Karpas-422 (cell line): ENCODE results near the gene CARD11. TPM values are rescaled to one million over a fixed set of nuclear protein-coding genes. Genes with fewer than 3 reads are reported as not detected.

Source experiments
- DNase-seq: peaks from one replicate; pipeline ENCODE4 v3.0.0-alpha.2; 2015
- H2AFZ ChIP-seq: fragments of 200-600 bp; sonication (generic); 2 replicates; pipeline ENCODE4 v1.6.1; 2014; ENCODE audit warnings: antibody characterized with exemption, low read length, mixed read lengths
- H3K27ac ChIP-seq: fragments of 200-600 bp; sonication (generic); 2 replicates; pipeline ENCODE4 v1.5.1; 2014; ENCODE audit warnings: mild to moderate bottlenecking, low read length, moderate library complexity
- H3K27me3 ChIP-seq: fragments of 200-600 bp; sonication (generic); 2 replicates; pipeline ENCODE4 v1.6.1; 2014; ENCODE audit warnings: low read length, mixed read lengths
- H3K36me3 ChIP-seq: fragments of 200-600 bp; sonication (generic); 2 replicates; pipeline ENCODE4 v1.6.1; 2014; ENCODE audit warnings: low read length, mixed read lengths; ENCODE audit not compliant: insufficient read depth
- H3K4me1 ChIP-seq: fragments of 200-600 bp; sonication (generic); 2 replicates; pipeline ENCODE4 v1.6.1; 2014; ENCODE audit warnings: mild to moderate bottlenecking, low read length, mixed read lengths
- H3K4me2 ChIP-seq: fragments of 200-600 bp; sonication (generic); 2 replicates; pipeline ENCODE4 v1.6.1; 2014; ENCODE audit warnings: low read length, low read depth, mild to moderate bottlenecking; ENCODE audit not compliant: poor library complexity, severe bottlenecking
- H3K4me3 ChIP-seq: fragments of 200-600 bp; sonication (generic); 2 replicates; pipeline ENCODE4 v1.5.1; 2014; ENCODE audit warnings: mild to moderate bottlenecking, antibody characterized with exemption, low read length, mixed read lengths
- H3K79me2 ChIP-seq: fragments of 200-600 bp; sonication (generic); 2 replicates; pipeline ENCODE4 v1.6.1; 2014; ENCODE audit warnings: mild to moderate bottlenecking, low read length, mixed read lengths
- H3K9ac ChIP-seq: fragments of 200-600 bp; sonication (generic); 2 replicates; pipeline ENCODE4 v1.6.0; 2014; ENCODE audit warnings: low read length
- H3K9me2 ChIP-seq: fragments of 200-600 bp; sonication (generic), shearing (Covaris generic); replicated peaks from 2 replicates; pipeline ENCODE4 v1.6.0; 2014; ENCODE audit warnings: mild to moderate bottlenecking, low read length, moderate library complexity; ENCODE audit not compliant: insufficient read depth
- H3K9me3 ChIP-seq: fragments of 300-700, 200-600 bp; sonication (generic); 2 replicates; pipeline ENCODE4 v1.6.1; 2014; ENCODE audit warnings: low read length, mixed read lengths
- H4K20me1 ChIP-seq: fragments of 200-600 bp; sonication (generic); 2 replicates; pipeline ENCODE4 v1.6.1; 2014; ENCODE audit warnings: mild to moderate bottlenecking, antibody characterized with exemption, low read length, low read depth; ENCODE audit not compliant: insufficient read depth
- total RNA-seq: library from RNA; depleted of rRNA; stranded (reverse); fragments of >200 nt; shearing (Covaris generic); gene quantifications from 2 replicates; pipeline ENCODE4 v1.2.3, GENCODE V29; 2014; ENCODE audit warnings: low replicate concordance

Gene CARD11
- total RNA-seq, 1 experiment from 2014 or later, result 38.5 TPM

DNA sequence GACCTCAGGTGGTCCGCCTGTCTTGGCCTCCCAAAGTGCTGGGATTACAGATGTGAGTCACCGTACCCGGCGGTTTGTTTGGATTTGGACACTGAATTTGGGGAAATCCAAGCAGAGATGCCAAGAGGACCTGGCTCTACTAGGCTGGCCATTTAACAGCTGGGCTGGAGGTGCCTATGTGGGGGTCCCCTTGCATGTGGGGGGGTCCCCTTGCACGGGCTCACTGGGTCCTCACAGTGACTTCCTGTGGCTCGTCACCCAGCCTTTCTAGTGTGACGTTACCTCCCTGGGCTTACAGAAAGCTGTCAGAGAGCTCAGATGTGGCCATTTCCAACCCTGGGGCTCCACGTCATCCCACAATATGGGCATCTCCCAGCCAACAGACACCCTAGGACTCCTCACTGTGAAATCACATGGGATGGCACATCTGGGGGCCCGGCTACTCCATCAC is 150.2 kb downstream of the CARD11 start:
- Histone ChIP-seq H3K4me1 (peaks cover 23% of the 10 kb centered on the region), H4K20me1 (no peaks in the 10 kb centered on the region), H2AFZ (no peak overlapping the region), H3K4me2 (no peak overlapping the region), H3K79me2 (no peaks in the 10 kb centered on the region), H3K9me3 (no peaks in the 10 kb centered on the region), H3K27ac (no peak overlapping the region), H3K36me3 (no peaks in the 10 kb centered on the region), H3K9ac (no peak overlapping the region), H3K4me3 (no peak overlapping the region), H3K9me2 (no peaks in the 10 kb centered on the region), H3K27me3 (no peaks in the 10 kb centered on the region)
- DNase-seq, result no peak

DNA sequence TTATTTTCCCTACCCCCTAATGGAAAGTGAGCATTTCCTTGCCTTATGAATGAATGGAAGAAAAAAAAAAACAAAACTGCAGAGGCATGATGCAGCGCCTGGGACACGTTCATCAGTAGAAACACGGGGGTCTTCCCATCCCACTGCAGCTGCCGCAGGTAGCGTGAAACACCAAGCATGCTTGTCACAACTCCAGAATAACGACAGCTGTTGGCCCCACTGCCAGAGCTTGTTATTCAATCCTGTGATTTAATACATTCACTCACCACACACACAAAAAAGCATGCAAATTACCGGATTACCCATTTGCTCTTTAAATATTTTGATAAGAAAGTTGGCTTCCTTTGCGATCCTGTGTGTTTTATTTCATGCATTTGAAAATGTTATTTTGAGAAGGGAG is 151.1 kb downstream of the CARD11 start:
- Histone ChIP-seq H3K9ac (no peak overlapping the region), H3K79me2 (no peaks in the 10 kb centered on the region), H3K36me3 (no peaks in the 10 kb centered on the region), H3K27ac (no peak overlapping the region), H3K4me2 (peak overlapping the region; percentile 51), H3K27me3 (no peaks in the 10 kb centered on the region), H3K4me1 (peaks cover 23% of the 10 kb centered on the region), H3K9me2 (no peaks in the 10 kb centered on the region), H3K4me3 (no peak overlapping the region), H3K9me3 (no peaks in the 10 kb centered on the region), H2AFZ (no peak overlapping the region), H4K20me1 (no peaks in the 10 kb centered on the region)
- DNase-seq, result no peak

DNA sequence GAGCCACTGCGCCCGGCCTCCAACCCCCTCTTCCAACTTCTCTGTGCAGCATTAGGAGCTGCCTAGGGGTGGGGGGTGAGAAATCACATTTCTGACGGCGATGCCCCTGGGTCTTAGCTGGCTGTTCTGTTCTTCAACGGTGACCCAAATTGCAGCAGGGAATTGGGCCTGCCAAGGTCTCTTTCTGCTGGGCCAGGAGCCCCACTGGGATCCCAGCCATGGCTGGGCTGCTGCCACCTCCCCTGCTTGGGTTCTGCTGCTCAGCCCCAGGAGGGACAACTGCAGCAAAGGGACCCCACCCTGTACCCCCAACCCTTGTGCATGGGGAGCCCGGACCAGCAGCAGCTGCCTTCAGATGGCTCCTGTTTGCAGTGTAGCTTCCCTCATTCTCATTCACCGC is 155.9 kb downstream of the CARD11 start:
- Histone ChIP-seq H3K27me3 (no peaks in the 10 kb centered on the region), H3K4me3 (no peak overlapping the region), H3K9ac (no peak overlapping the region), H2AFZ (no peak overlapping the region), H3K27ac (no peak overlapping the region), H3K4me1 (peaks cover 6% of the 10 kb centered on the region), H4K20me1 (no peaks in the 10 kb centered on the region), H3K79me2 (no peaks in the 10 kb centered on the region), H3K4me2 (no peak overlapping the region), H3K9me3 (no peaks in the 10 kb centered on the region), H3K36me3 (no peaks in the 10 kb centered on the region), H3K9me2 (no peaks in the 10 kb centered on the region)
- no peak for DNase-seq

DNA sequence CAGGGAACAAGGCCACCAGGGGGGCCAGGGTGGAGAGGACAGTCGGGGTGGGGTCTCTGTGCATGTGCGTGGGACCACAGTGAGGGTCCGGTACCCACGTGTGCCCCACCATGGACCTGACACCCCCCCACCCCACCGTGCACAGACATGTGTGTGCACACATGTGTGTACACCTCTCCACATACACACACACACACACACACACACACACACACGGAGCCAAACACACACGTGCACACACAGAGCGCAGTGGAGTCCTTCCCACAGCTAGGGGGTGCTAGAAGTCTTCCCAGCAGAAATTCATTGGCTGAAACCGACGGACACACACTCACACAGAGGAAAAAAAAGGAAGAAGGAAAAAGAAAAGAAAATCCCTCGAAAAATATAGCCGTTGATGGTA is 156.8 kb downstream of the CARD11 start:
- Histone ChIP-seq H3K9ac (no peak overlapping the region), H3K27ac (no peak overlapping the region), H3K36me3 (no peaks in the 10 kb centered on the region), H3K27me3 (no peaks in the 10 kb centered on the region), H3K79me2 (no peaks in the 10 kb centered on the region), H3K4me1 (no peaks in the 10 kb centered on the region), H3K4me3 (no peak overlapping the region), H4K20me1 (no peaks in the 10 kb centered on the region), H3K9me3 (no peaks in the 10 kb centered on the region), H3K9me2 (no peaks in the 10 kb centered on the region), H2AFZ (no peak overlapping the region), H3K4me2 (no peak overlapping the region)
- DNase-seq, result peak; percentile 88

DNA sequence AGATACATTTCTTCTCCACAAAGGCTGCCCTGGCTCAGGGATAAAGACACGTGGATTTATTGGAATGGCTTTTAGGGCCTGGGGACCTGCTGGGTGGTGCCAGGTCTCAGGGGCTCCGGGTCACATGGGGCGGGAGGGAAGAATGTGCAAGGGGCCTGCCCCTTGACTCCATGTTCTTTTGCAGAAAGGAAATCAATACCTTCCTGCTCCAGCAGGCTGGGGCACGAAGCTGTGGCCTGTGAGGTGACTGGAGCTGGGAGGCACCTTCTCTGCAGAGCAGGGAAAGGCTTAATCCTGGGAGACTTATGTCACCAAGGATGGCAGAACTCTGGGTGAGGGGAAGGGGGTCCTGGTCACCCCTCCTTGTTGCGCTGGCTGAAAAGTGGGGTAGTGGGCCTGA is 157.3 kb downstream of the CARD11 start:
- H4K20me1 ChIP-seq, result no peaks in the 10 kb centered on the region
- H3K9ac ChIP-seq, result no peak overlapping the region
- no peaks in the 10 kb centered on the region for H3K79me2 ChIP-seq
- no peak for DNase-seq
- H3K4me1 ChIP-seq, result no peaks in the 10 kb centered on the region
- no peak overlapping the region for H2AFZ ChIP-seq
- no peaks in the 10 kb centered on the region for H3K36me3 ChIP-seq
- no peaks in the 10 kb centered on the region for H3K9me2 ChIP-seq
- H3K27ac ChIP-seq, result no peak overlapping the region
- H3K9me3 ChIP-seq, result no peaks in the 10 kb centered on the region
- H3K27me3 ChIP-seq, result no peaks in the 10 kb centered on the region
- H3K4me2 ChIP-seq, result no peak overlapping the region
- no peak overlapping the region for H3K4me3 ChIP-seq

DNA sequence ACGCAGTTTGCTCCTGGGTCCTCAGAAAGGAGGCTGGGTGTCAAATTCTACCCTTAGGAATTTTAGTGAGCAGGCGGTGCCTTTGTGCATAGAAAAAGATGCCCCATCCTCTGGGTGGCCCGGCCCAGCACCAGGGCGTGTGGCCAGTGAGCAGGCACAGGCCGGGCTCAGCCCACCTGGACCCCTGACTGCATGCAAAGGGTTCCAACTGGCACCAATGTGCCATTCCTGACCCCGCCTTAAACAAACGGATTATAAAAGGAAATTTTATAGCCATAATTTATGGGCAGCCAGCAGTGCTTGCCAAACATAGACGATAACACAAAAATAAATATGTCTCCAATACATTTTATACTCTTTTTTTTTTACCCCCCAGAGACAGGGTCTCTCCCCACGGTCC is 159.5 kb downstream of the CARD11 start:
- Histone ChIP-seq H3K4me2 (no peak overlapping the region), H4K20me1 (no peaks in the 10 kb centered on the region), H3K9ac (no peak overlapping the region), H3K9me3 (no peaks in the 10 kb centered on the region), H3K79me2 (no peaks in the 10 kb centered on the region), H3K9me2 (no peaks in the 10 kb centered on the region), H3K36me3 (no peaks in the 10 kb centered on the region), H3K4me1 (no peaks in the 10 kb centered on the region), H3K4me3 (no peak overlapping the region), H2AFZ (no peak overlapping the region), H3K27me3 (no peaks in the 10 kb centered on the region), H3K27ac (no peak overlapping the region)
- no peak for DNase-seq

DNA sequence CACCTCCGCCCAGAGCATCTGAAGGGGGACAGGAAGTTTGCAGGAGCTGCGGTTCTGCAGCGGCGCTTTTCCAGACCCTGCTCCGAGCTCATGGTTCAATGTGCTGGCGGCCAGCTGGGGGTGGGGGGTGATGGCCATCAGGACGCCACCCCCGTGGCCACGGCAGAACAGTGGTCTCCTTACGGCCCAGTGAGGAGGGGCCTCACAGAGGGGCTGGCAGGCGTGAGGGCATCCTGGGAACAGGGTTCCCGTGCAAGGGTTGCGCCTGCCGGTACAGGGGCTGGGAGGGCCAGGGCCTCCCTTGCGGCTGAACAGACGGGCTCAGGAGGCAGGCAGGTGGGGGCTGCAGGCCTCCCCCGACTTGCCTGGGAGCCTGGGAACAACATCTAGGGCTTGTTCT is 160.6 kb downstream of the CARD11 start:
- H3K9ac ChIP-seq, result no peak overlapping the region
- H3K4me2 ChIP-seq, result no peak overlapping the region
- H3K9me2 ChIP-seq, result no peaks in the 10 kb centered on the region
- H2AFZ ChIP-seq, result no peak overlapping the region
- H3K79me2 ChIP-seq, result no peaks in the 10 kb centered on the region
- H3K27ac ChIP-seq, result no peak overlapping the region
- no peak for DNase-seq
- no peaks in the 10 kb centered on the region for H3K9me3 ChIP-seq
- H3K4me1 ChIP-seq, result no peaks in the 10 kb centered on the region
- no peaks in the 10 kb centered on the region for H3K27me3 ChIP-seq
- H3K36me3 ChIP-seq, result no peaks in the 10 kb centered on the region
- H3K4me3 ChIP-seq, result no peak overlapping the region
- H4K20me1 ChIP-seq, result no peaks in the 10 kb centered on the region

DNA sequence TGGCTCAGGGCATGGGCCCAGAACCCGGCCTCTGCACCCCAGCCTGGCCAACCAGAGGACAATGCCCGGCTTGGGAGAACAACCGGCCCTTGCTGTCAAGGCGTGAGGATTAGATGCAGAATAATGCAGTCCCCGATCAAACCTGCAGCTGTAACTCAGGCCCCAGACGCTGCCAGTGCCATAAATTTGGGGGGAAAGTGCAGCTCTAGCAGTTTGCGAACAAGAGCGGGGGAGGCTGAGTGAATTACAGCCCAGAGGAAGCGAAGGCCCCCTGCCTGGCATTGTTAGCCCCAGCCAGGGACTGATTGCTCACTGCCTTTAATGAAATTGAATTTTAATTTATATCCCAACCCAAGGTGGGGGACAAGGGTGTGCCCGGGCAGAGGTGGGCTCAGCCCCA is 161.6 kb downstream of the CARD11 start:
- no peaks in the 10 kb centered on the region for H3K4me1 ChIP-seq
- H3K27me3 ChIP-seq, result no peaks in the 10 kb centered on the region
- H3K9ac ChIP-seq, result no peak overlapping the region
- H3K79me2 ChIP-seq, result no peaks in the 10 kb centered on the region
- no peak overlapping the region for H3K27ac ChIP-seq
- no peak overlapping the region for H3K4me2 ChIP-seq
- no peak for DNase-seq
- no peaks in the 10 kb centered on the region for H3K9me3 ChIP-seq
- no peak overlapping the region for H3K4me3 ChIP-seq
- no peak overlapping the region for H2AFZ ChIP-seq
- no peaks in the 10 kb centered on the region for H3K36me3 ChIP-seq
- H4K20me1 ChIP-seq, result no peaks in the 10 kb centered on the region
- no peaks in the 10 kb centered on the region for H3K9me2 ChIP-seq
